DMS153 treated with DMSO at 0.1 percent for 48 hours (cell line): Measurements from ENCODE around the gene RASGRF1.
"Not testable (repeated sequence)": the region's sequence is repeated elsewhere in the genome, so short reads cannot be mapped to it uniquely, and the experiment has no call there.

ENCODE experiments used
- DNase-seq: peaks from one replicate; lab custom pipeline; 2025; ENCODE audit not compliant: unreplicated experiment; lab: John Stamatoyannopoulos, UW

Gene RASGRF1

DNA sequence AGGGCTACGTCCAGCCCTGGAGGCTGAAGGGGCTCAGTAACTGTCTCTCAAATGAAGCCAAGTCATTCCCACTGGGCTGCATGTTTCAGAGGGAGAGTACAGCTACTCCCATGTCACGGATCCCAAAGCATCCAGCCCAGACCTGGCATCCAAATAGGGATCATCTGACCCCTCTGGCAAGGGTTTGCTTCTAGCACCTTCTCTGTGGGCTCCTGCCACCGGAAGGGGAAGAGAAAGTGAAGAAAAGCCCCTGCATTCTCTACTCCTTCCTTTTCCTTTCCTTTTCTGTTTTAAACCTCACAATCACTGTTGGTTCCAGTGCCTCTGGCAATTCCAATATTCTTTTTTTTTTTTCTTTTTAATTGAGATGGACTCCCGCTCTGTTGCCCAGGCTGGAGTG lies 81.2 kb downstream of the RASGRF1 start:
- no peak for DNase-seq

DNA sequence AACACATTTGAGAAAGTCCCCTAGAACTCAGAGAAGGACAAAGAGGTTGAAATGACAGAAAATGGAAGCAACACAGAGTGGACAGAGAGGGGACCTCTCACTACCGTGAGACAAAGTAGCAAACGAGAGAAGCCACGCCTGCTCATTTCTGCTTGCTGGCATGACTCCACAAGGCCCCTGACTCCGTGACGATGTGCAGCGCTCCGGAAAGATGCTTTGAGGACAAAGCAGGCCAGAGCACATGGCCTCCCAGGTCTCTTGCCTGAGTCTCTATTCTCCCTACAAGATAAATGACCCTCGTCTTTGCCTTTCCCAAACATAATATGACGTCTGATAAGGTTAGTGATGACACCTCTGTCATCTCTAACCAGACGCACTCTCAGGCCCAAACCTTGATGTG lies 81.9 kb downstream of the RASGRF1 start:
- no peak for DNase-seq

DNA sequence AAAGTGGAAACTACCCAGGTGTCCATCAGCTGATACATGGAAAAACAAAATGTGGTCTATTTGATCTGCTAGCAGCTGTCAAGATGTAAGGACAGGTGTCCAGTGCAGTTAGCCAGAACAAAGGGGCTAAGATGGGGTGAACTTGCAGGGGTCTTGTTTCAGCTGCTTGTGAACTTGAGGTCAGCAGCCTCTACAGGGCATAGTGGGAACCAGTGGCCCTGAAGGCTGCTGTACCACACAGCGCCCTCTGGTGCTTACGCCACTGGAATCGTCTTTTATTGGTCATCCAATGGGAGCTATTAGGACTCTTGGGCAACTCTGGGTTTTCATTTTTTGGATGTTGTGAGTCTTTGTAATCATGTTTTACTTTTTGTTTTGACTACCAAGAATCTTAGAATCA lies 83.5 kb downstream of the RASGRF1 start:
- DNase-seq = no peak

DNA sequence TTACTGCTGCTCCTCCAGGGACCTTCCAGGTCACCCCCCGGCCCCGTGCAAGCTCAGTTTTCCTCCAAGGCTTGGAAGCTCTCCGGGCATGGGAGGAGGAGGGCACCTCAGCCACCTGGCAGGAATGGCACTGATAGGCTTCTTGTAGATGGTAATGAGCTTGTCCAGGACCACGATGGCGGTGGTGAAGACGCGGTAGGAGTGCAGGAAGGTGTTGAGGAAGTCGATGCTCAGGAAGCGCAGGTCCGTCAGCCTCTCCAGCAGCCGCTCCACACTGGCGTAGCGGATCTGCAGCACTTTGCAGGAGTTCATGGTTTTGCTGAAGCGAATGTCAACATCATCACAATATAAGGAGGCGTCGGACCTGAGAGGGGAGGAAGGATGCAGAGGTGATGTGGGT lies 84.5 kb downstream of the RASGRF1 start:
- no peak for DNase-seq

DNA sequence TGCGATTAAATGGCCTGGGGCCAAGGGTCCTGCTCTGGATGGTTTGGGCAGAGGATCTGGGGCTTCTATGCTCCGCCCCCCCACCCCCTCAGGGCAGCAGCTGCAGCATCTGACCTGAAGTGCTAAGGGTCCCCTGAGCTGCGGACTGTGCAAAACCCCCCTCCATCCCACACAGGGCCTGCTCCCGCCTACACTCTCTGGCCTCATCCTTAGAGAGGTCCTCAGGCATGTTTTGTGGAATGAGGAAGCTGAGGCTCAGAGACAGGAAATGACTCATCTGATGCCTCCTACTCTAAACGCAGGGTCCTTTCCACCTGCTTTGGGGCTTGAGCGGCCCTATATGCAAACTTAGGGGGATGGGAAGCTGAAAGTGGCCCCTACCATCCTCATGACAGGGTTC lies 86.2 kb downstream of the RASGRF1 start:
- DNase-seq = no peak

DNA sequence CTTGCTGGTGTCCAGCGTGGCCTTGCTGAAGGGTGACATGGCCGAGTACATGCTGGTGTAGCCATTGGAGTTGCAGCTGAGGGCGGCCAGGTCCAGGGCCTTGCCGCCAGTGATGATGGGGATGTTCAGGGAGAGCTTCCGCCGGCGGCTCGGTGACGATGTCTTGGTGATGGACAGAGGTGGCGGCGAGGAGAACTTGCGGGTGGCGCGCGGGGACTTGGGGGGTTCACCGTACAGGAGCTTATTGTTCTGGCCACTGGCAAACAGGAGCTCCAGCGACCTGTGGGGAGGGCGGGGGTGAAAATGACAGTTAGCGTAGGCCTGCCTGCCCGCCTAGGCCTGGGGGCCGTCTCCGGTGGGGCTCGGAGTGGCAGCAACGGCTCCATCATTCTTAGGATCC lies 86.7 kb downstream of the RASGRF1 start:
- no peak for DNase-seq

DNA sequence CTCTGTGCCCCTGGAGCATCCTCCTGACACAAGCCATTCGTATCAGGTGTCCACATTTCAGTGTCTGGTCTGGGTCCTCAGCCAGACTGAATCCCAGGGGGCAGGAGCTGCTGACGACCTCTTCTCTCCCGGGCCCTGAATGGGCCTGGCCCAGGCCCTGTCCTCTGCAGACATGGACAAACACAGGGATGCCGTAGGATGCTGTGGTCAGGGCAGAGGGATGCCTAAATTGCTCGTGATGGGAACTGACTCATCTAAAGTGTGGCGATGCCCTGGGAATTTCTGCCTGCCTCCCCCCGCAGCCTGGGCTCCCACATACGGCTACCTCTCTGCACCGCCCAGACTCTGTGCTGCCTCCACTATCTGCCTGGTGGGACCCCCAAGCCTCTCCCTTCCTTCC lies 87.3 kb downstream of the RASGRF1 start:
- DNase-seq = no peak

DNA sequence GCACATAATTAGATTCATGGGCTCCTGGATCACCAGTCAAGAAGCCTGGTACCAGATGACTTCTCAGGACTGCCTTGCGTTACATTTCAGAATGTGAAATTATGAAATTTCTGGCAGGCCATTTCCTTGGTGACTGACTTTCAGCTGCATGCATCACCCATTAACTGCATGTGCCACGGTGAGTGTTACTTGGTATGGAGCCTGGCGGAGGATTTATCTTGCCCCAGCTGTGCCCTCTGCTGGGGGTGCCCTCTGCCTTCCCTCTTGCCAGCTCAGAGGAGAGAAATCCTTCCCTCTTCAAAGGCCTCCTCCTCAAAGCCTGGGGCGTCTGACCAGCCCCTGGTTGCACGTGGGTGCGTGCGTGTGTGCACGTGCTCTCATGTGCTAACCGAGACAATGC lies 88.0 kb downstream of the RASGRF1 start:
- no peak for DNase-seq

DNA sequence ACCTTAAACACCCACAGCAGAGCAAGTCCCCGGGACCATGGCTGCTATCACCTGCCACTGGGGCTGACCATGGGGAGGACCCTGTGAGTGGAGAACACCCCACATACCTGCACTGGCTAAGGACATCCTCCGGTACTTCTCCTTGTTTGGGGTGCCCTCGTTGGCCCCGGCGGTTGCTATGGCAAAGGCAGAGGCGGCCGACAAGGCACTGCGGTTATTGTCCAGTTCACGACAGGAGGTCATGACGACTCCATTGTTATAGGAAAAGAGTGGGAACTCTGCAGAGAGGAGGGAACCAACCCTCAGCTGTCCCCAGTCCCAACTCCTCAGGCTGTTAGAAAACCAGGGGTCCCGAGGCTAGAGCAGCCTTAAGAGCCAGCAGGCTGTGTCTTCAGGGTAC lies 90.9 kb downstream of the RASGRF1 start:
- DNase-seq = no peak

DNA sequence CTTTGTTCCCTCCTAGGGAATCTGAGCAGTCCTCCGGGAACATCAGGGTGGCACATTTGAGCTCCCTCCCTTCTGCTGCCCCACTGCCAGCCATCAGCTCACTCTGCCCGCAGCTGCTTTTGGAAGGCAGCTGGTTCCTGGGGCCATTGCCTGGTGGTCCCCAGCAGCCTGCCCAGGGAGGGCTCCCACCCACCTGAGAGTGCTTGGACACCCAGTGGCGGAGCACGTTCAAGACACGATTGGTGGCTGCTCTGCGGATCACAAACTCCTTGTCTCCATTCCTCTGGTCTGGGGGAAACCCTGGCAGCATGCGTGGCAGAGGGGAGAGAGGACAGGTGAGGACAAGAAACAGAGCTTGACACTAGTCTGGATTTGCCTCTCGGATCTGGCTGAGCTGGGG lies 92.1 kb downstream of the RASGRF1 start:
- no peak for DNase-seq

DNA sequence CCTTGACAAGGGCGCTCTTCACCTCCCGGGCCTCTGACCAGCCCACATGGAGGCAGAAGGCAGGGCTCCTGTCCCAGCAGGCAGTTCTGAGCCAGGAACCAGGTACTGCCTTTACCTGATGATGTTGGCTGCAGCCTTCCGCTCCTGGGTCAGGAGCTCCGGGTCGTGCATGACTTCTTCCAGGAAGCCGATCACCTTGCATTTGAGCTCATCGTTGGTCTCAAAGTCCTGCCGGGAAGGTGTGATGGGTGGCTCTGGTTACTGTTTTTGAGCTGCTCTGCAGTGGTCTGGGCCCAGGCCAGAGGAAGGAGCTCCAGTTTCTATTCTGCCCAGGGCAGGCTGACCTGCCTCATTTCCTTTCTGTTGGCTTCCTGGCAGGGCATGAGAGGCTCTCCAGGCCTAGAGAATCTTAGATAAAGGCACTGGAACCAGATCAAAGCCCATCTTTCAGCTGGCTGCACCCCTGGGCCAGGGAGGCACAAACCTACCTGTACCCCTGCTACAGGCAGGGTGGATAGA lies 92.5 kb downstream of the RASGRF1 start:
- DNase-seq = no peak

DNA sequence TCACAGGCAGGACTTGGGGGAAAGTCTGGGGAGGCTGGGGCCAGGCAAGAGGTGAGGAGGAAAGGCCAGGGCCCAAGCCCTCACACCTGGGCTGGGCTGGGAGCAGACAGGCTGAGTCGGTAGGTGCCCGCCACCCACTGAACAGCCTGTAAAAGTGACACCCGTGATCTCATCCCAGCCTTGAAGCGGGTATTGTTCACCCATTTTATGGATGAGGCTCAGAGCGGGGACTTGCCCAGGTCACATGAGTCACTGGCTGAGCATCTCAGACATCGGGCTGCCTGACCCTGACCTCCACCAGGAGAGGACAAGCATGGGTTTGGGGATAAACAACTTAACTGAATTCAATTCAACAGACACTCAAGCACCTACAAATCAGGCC lies 93.7 kb downstream of the RASGRF1 start:
- no peak for DNase-seq

DNA sequence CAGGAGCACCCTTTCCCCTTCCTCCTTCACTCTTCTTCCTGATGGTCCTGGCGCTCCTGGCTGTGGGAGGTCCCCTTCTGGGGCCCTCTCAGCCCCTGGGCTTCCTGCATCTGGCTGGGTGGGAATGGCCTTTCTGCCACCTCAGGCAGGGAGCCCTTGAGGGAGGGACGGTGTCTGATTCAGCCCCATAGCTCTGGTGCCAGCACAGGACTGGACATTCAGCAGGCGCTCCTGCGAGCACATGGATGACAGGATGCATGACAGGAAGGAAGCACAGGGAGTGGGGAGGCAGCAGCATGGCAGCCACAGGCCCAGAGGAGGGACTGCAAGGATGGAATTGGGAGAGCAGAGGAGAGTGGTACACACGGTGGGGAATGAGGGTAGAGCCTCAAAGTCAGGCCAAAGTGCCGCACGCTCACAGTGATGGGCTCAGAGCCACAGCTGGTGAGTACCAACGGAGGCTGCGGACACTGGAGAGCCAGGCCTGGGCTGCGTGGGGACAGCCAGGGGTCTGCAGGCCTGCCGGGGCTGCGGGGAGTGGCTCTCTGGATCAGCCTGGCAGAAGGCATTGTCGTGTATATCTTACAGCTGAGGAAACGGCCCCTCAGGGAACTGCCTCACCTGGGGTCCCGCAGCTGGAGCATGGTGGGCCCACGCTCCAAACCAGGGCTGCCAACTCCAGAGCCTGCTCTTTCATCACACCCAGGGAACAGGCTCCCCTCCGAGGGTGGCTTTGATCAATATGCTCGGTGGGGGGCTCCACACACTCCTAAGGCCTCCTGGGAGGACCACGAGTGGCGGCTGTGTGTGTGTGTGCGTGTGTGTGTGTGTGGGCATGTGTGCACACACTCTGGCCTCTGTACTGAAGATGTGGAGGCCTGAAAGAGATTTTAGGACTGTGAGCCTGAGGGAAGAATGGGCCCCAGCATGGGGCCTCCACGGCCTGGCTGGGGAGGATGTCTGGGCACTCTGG lies 94.4 kb downstream of the RASGRF1 start:
- DNase-seq = no peak

DNA sequence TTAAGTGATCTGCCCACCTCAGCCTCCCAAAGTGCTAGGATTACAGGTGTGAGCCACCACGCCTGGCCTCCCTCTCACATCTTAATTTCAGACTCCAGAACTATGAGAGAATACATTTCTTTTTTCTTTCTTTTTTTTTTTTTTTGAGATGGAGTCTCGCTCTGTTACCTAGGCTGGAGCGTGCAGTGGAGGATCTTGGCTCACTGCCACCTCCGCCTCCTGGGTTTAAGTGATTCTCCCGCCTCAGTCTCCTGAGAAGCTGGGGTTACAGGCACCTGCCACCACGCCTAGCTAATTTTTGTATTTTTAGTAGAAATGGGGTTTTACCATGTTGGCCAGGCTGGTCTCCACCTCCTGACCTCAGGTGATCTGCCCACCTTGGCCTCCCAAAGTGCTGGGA lies 95.4 kb downstream of the RASGRF1 start:
- DNase-seq = not testable (repeated sequence)

DNA sequence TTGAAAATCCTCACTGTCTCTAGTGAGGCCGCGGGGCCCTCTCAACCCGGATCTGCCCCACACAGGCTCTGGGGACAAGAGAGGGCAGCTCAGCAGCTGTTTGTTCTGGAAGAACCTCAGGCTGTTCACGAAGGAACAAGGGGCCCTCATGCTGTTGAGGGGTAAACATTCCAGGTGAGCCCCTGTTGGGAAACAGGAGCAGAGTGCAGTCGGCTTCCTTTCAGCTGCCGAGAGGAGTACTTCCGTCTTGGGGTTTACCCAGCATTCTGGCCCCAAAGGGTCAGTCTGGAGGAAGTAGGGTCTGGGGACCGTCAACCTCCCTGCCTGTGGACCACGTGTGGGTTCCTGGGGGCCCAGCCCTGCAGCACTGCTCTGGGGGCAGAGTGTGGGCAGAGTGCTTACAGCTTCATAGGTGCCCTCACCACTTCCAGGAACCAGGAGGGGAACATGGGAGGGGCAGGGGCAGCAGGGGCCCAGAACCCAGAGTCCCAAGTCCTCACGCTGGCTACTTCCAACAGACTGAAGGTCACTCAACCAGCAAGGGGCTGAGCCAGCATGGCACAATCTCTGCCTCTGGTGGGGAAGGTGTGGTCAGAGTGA lies 96.5 kb downstream of the RASGRF1 start:
- no peak for DNase-seq

DNA sequence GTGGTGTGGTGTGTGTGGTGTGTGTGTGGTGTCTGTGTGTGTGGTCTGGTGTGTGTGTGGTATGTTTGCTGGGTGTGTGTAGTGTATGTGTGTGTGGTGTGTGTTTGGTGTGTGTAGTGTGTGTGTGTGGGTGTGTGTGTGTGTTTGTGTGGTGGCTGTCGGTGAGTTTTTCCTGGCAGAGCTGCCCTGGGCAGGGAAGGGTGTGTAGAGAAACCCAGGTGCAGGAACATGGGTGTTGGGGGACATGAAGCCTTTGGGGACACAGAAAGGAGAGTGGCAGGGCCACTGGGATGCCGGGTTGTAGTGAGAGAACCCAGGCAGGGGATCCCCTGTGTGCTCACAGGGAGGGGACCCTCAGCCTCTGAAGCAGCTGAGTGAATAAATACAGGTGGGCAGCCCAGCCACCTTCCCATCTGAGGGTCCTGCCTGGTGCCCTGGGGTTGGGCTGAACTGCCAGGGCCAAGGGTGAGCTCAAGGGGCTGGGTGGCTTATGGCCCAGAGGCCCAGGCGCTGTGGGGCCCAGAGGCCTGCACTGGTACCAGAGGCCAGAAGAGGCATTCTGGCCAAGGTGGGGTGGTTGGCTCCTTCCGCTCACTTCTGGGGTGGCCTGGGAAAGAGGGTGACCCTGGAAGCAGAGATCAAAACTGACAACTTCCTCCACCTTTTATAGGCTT lies 97.2 kb downstream of the RASGRF1 start:
- DNase-seq = no peak

DNA sequence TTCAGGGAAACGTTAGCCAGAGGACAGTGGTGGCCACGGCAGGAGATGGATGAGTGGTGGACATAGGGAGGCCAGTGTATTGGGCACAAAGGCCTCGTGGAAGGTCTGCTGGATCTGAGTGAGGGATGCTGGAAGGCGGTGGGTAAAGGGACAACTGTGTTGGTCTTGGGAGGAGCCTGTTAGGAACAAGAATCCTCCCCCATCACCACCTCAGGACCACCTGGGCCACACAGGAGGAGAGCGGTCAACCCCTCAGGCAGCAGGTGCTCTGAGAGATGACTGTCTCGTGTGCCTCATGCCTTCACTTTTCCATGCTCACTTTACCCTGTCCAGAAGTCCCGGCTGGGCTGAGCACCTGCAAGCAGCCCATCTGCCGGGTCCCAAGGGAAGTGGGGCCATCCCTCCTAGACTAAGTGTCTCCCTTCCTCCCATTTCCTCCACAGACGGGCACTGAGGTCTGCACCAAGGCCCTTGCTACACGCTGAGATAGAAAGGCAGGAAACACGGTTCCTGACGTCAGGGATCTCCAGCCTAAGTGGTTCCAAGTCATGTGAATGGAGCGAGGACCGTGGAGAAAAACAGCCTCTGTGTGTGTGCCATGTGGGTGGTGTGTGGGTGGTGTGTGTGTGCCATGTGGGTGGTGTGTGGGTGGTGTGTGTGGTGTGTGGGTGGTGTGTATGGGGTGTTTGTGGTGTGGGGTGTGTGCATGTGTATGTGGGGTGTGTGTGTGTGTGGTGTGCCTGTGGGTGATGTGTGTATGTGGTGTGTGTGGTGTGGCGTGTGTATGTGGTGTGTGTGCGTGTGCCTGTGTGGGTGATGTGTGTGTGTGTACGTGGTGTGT lies 97.9 kb downstream of the RASGRF1 start:
- no peak for DNase-seq

DNA sequence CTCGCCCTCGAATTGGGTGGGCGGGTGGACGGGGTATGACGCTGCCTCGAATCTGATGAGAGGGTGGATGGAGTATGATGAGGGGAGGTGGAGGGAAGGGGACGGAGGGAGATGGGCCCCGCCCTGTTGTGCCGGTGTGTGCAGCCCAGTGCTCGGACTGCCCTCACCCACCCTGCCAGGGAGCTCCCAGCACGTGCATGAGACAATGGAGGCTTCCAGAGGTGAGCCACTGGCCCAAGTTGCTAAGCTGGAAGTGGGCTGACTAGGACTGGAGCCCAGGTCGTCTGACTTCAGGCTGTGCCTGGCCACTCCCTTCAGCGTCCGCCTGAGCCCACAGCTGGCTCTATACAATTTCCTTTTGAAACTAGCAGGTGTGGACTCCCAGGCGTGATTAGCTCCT lies 98.7 kb downstream of the RASGRF1 start:
- no peak for DNase-seq

DNA sequence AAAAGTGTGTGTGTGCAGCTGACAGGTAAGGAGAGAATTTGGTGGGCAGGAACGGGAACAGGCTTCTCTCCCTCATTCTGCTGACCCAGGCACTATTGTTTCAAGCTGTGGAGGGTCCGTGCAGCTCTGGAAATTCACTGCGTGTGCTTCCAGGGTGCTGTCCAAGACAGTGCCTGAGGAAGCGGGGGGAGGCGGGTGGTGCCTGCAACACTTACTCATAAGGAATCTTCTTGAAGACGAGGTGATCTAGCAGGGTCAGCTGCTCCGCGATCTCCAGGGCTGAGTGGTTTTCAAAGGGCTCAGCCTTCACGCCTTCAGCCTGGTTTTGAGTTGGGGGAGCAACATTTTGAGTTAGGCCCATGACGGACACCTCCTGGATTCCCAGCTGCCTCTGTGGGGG lies 99.1 kb downstream of the RASGRF1 start:
- DNase-seq = no peak

DNA sequence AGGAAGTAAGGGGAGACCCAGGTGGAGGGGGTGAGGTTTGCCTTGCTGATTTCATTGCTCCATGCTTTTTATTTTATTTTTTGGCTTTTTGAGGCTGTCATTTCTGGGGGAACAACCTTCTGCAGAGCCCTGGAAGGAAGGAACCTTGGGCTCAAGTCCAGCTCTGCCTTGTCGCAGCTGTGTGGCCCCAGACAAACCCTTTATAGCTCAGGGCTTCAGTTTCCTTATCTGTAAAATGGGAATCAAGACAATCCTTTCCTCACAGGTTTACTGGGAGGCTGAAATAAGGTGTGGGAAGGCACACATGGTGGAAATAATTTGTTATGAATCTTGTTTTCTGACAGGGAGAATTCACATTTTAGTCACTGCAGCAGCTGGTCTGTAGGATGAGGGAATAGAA lies 100.3 kb downstream of the RASGRF1 start:
- no peak for DNase-seq

DNA sequence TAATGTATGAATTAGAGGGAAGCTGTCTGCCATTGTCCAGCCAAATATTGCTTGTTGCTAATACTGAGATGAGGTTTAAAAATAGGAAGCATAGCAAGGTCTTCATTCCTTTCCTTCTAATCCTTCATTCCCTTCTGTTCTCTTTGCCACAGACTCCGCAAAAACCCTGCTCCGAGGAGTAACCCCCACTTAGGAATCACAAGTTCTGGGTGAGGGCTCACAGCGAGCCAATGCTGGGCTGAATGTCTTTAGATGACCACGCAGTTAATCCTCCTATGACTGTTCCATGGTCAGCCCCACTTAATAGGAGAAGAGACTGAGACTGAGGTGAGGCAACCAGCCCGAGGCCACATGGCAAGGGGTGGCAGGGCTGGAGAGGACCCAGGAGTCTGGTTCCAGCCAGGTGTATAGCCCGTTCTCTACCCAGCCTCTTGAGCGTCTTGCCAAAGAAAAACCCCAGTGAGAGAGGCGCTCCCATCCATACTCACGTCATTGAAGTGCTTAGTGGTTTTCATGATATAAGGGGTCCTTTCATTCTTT lies 100.8 kb downstream of the RASGRF1 start:
- DNase-seq = no peak
